HEK293 (cell line): Measurements from ENCODE around the gene JUP.

Experiments used
- GLIS1 ChIP-seq: fragments of 450-650 bp; formaldehyde crosslinking; IDR thresholded peaks from 2 replicates; pipeline ENCODE4 v1.5.1; 2016; ENCODE audit warnings: missing biosample characterization, missing genetic modification characterization
- KLF10 ChIP-seq: fragments of 450-650 bp; IDR thresholded peaks from 2 replicates; pipeline ENCODE4 v1.5.1; 2018; ENCODE audit warnings: missing biosample characterization, mild to moderate bottlenecking, missing genetic modification characterization
- PRDM6 ChIP-seq: fragments of 450-650 bp; formaldehyde crosslinking; IDR thresholded peaks from 2 replicates; pipeline ENCODE4 v1.5.1; 2017; ENCODE audit warnings: missing biosample characterization, missing genetic modification characterization
- RBAK ChIP-seq: fragments of 450-650 bp; formaldehyde crosslinking; IDR thresholded peaks from 2 replicates; pipeline ENCODE4 v1.5.1; 2016; ENCODE audit warnings: missing biosample characterization, missing genetic modification characterization
- SP2 ChIP-seq: fragments of 450-650 bp; formaldehyde crosslinking; IDR thresholded peaks from 2 replicates; pipeline ENCODE4 v1.5.1; 2016; ENCODE audit warnings: missing biosample characterization, missing genetic modification characterization
- WT1 ChIP-seq: fragments of 450-650 bp; formaldehyde crosslinking; IDR thresholded peaks from 2 replicates; pipeline ENCODE4 v1.5.1; 2016; ENCODE audit warnings: missing biosample characterization, missing genetic modification characterization
- YY2 ChIP-seq: fragments of 450-650 bp; formaldehyde crosslinking; IDR thresholded peaks from 2 replicates; pipeline ENCODE4 v1.5.1; 2016; ENCODE audit warnings: missing biosample characterization, missing genetic modification characterization
- ZBTB48 ChIP-seq: fragments of 450-650 bp; formaldehyde crosslinking; IDR thresholded peaks from 2 replicates; pipeline ENCODE4 v1.5.1; 2016; ENCODE audit warnings: missing biosample characterization, missing genetic modification characterization
- ZEB2 ChIP-seq: fragments of 450-650 bp; formaldehyde crosslinking; IDR thresholded peaks from 2 replicates; pipeline ENCODE4 v1.5.1; 2016; ENCODE audit warnings: missing biosample characterization, missing genetic modification characterization
- ZFP69B ChIP-seq: fragments of 450-650 bp; formaldehyde crosslinking; IDR thresholded peaks from 2 replicates; pipeline ENCODE4 v1.5.1; 2016; ENCODE audit warnings: missing biosample characterization, missing genetic modification characterization
- ZNF10 ChIP-seq: fragments of 450-650 bp; formaldehyde crosslinking; IDR thresholded peaks from 2 replicates; pipeline ENCODE4 v1.5.1; 2017; ENCODE audit warnings: missing biosample characterization, missing genetic modification characterization
- ZNF112 ChIP-seq: fragments of 450-650 bp; formaldehyde crosslinking; IDR thresholded peaks from 2 replicates; pipeline ENCODE4 v1.5.0; 2017; ENCODE audit warnings: missing biosample characterization, missing genetic modification characterization
- ZNF140 ChIP-seq: fragments of 450-650 bp; formaldehyde crosslinking; IDR thresholded peaks from 2 replicates; pipeline ENCODE4 v1.5.1; 2016; ENCODE audit warnings: missing biosample characterization, missing genetic modification characterization
- ZNF16 ChIP-seq: fragments of 450-650 bp; formaldehyde crosslinking; IDR thresholded peaks from 2 replicates; pipeline ENCODE4 v1.5.1; 2016; ENCODE audit warnings: low read depth, missing biosample characterization, missing genetic modification characterization
- ZNF214 ChIP-seq: fragments of 450-650 bp; formaldehyde crosslinking; IDR thresholded peaks from 2 replicates; pipeline ENCODE4 v1.5.1; 2017; ENCODE audit warnings: missing biosample characterization, mild to moderate bottlenecking, missing genetic modification characterization, borderline replicate concordance
- ZNF266 ChIP-seq: fragments of 450-650 bp; formaldehyde crosslinking; IDR thresholded peaks from 2 replicates; pipeline ENCODE4 v1.5.1; 2016; ENCODE audit warnings: missing biosample characterization, missing genetic modification characterization, low read depth
- ZNF341 ChIP-seq: fragments of 450-650 bp; formaldehyde crosslinking; IDR thresholded peaks from 2 replicates; pipeline ENCODE4; 2016; ENCODE audit warnings: low read depth, missing biosample characterization, missing genetic modification characterization
- ZNF510 ChIP-seq: fragments of 450-650 bp; formaldehyde crosslinking; IDR thresholded peaks from 2 replicates; pipeline ENCODE4 v1.5.1; 2018; ENCODE audit warnings: mild to moderate bottlenecking, missing genetic modification characterization, missing biosample characterization; ENCODE audit not compliant: insufficient replicate concordance
- ZNF518A ChIP-seq: fragments of 450-650 bp; formaldehyde crosslinking; conservative IDR thresholded peaks from 2 replicates; pipeline ENCODE4 v1.5.1; 2016; ENCODE audit warnings: low read depth, missing biosample characterization, missing genetic modification characterization
- ZNF529 ChIP-seq: fragments of 450-650 bp; formaldehyde crosslinking; IDR thresholded peaks from 2 replicates; pipeline ENCODE4 v1.5.1; 2017; ENCODE audit warnings: missing genetic modification characterization, missing biosample characterization; ENCODE audit not compliant: insufficient replicate concordance
- ZNF558 ChIP-seq: fragments of 450-650 bp; formaldehyde crosslinking; IDR thresholded peaks from 2 replicates; pipeline ENCODE4 v1.5.1; 2016; ENCODE audit warnings: missing biosample characterization, missing genetic modification characterization
- ZNF596 ChIP-seq: fragments of 450-650 bp; IDR thresholded peaks from 2 replicates; pipeline ENCODE4 v1.5.0; 2018; ENCODE audit warnings: missing biosample characterization, mild to moderate bottlenecking, missing genetic modification characterization, moderate library complexity
- ZNF600 ChIP-seq: fragments of 450-650 bp; formaldehyde crosslinking; IDR thresholded peaks from 2 replicates; pipeline ENCODE4 v1.5.1; 2016; ENCODE audit warnings: missing biosample characterization, missing genetic modification characterization
- ZNF621 ChIP-seq: fragments of 450-650 bp; formaldehyde crosslinking; IDR thresholded peaks from 2 replicates; pipeline ENCODE4 v1.5.1; 2017; ENCODE audit warnings: missing biosample characterization, missing genetic modification characterization
- ZNF629 ChIP-seq: fragments of 450-650 bp; formaldehyde crosslinking; IDR thresholded peaks from 2 replicates; pipeline ENCODE4 v1.5.1; 2017; ENCODE audit warnings: missing biosample characterization, missing genetic modification characterization
- TF ChIP-seq, protein P1 (sequence below): fragments of 450-650 bp; formaldehyde crosslinking; IDR thresholded peaks from 2 replicates; pipeline ENCODE4 v1.5.1; 2016; ENCODE audit warnings: missing biosample characterization, missing genetic modification characterization
- TF ChIP-seq, protein P2 (sequence below): fragments of 450-650 bp; formaldehyde crosslinking; IDR thresholded peaks from 2 replicates; pipeline ENCODE4 v1.5.1; 2016; ENCODE audit warnings: missing biosample characterization, missing genetic modification characterization
- TF ChIP-seq, protein P3 (sequence below): fragments of 450-650 bp; formaldehyde crosslinking; IDR thresholded peaks from 2 replicates; pipeline ENCODE4 v1.5.1; 2017; ENCODE audit warnings: missing biosample characterization, mild to moderate bottlenecking, missing genetic modification characterization, moderate library complexity

Gene JUP

DNA sequence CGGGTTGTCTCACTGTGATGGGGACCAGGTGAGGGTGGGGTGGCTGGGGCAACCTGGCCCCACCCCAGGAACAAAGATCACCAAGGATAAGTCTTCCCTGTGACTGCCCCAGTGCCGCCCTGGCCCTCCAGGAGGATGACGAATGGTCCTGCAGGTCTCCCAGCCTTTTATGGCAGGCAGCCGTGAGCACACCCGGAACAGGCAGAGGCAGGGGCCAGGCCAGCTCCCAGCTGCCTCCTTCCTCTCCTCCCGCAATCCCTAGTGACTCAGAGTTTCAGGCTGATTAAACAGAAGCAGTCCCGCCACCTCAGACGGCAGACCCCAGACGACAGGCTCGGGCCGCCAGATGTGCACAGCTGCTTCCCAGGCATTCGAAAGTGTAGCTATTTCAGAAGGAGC, 13.3 kb downstream of the JUP start (continued):
- no peak for TF ChIP-seq ZNF518A
- TF ChIP-seq, protein P1, sequence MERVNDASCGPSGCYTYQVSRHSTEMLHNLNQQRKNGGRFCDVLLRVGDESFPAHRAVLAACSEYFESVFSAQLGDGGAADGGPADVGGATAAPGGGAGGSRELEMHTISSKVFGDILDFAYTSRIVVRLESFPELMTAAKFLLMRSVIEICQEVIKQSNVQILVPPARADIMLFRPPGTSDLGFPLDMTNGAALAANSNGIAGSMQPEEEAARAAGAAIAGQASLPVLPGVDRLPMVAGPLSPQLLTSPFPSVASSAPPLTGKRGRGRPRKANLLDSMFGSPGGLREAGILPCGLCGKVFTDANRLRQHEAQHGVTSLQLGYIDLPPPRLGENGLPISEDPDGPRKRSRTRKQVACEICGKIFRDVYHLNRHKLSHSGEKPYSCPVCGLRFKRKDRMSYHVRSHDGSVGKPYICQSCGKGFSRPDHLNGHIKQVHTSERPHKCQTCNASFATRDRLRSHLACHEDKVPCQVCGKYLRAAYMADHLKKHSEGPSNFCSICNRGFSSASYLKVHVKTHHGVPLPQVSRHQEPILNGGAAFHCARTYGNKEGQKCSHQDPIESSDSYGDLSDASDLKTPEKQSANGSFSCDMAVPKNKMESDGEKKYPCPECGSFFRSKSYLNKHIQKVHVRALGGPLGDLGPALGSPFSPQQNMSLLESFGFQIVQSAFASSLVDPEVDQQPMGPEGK (tag by site-specific recombination) = peak; percentile 41; the same call in 1 of the 2 replicates
- no peak for TF ChIP-seq ZNF341 (tag by site-specific recombination)
- TF ChIP-seq RBAK = no peak
- peak; percentile 62; the same call in 1 of the 2 replicates for TF ChIP-seq WT1 (tag by site-specific recombination)
- TF ChIP-seq PRDM6 (tag by site-specific recombination) = no peak
- 0 out of 2 replicates have a peak, but pooled peaks have one; percentile 32 for TF ChIP-seq ZEB2 (tag by site-specific recombination)
- no peak for TF ChIP-seq ZNF529 (tag by site-specific recombination)
- TF ChIP-seq ZFP69B = no peak
- 0 out of 2 replicates have a peak, but pooled peaks have one; percentile 23 for TF ChIP-seq SP2 (tag by site-specific recombination)
- TF ChIP-seq ZBTB48 (tag by site-specific recombination) = peak; percentile 49; the same call in 1 of the 2 replicates
- 0 out of 2 replicates have a peak, but pooled peaks have one; percentile 21 for TF ChIP-seq ZNF629 (tag by site-specific recombination)
- no peak for TF ChIP-seq KLF10 (tag by site-specific recombination)
- TF ChIP-seq, protein P2, sequence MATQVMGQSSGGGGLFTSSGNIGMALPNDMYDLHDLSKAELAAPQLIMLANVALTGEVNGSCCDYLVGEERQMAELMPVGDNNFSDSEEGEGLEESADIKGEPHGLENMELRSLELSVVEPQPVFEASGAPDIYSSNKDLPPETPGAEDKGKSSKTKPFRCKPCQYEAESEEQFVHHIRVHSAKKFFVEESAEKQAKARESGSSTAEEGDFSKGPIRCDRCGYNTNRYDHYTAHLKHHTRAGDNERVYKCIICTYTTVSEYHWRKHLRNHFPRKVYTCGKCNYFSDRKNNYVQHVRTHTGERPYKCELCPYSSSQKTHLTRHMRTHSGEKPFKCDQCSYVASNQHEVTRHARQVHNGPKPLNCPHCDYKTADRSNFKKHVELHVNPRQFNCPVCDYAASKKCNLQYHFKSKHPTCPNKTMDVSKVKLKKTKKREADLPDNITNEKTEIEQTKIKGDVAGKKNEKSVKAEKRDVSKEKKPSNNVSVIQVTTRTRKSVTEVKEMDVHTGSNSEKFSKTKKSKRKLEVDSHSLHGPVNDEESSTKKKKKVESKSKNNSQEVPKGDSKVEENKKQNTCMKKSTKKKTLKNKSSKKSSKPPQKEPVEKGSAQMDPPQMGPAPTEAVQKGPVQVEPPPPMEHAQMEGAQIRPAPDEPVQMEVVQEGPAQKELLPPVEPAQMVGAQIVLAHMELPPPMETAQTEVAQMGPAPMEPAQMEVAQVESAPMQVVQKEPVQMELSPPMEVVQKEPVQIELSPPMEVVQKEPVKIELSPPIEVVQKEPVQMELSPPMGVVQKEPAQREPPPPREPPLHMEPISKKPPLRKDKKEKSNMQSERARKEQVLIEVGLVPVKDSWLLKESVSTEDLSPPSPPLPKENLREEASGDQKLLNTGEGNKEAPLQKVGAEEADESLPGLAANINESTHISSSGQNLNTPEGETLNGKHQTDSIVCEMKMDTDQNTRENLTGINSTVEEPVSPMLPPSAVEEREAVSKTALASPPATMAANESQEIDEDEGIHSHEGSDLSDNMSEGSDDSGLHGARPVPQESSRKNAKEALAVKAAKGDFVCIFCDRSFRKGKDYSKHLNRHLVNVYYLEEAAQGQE (tag by site-specific recombination) = no peak
- TF ChIP-seq GLIS1 (tag by site-specific recombination) = peak; percentile 62
- TF ChIP-seq ZNF16 (tag by site-specific recombination) = no peak
- TF ChIP-seq ZNF10 (tag by site-specific recombination) = no peak
- no peak for TF ChIP-seq ZNF112 (tag by site-specific recombination)
- no peak for TF ChIP-seq ZNF558
- TF ChIP-seq, protein P3, sequence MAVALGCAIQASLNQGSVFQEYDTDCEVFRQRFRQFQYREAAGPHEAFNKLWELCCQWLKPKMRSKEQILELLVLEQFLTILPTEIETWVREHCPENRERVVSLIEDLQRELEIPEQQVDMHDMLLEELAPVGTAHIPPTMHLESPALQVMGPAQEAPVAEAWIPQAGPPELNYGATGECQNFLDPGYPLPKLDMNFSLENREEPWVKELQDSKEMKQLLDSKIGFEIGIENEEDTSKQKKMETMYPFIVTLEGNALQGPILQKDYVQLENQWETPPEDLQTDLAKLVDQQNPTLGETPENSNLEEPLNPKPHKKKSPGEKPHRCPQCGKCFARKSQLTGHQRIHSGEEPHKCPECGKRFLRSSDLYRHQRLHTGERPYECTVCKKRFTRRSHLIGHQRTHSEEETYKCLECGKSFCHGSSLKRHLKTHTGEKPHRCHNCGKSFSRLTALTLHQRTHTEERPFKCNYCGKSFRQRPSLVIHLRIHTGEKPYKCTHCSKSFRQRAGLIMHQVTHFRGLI = no peak
- no peak for TF ChIP-seq ZNF266 (tag by site-specific recombination)
- TF ChIP-seq YY2 (tag by site-specific recombination) = no peak
- TF ChIP-seq ZNF596 (tag by site-specific recombination) = no peak
- TF ChIP-seq ZNF140 (tag by site-specific recombination) = no peak
- TF ChIP-seq ZNF600 (tag by site-specific recombination) = peak; percentile 65
- no peak for TF ChIP-seq ZNF214 (tag by site-specific recombination)
- no peak for TF ChIP-seq ZNF510
- no peak for TF ChIP-seq ZNF621 (tag by site-specific recombination)
